Measurements from ENCODE around the gene SPIRE2.
"Not testable (repeated sequence)": the region's sequence is repeated elsewhere in the genome, so short reads cannot be mapped to it uniquely, and the experiment has no call there.

SPIRE2 gene

DNA sequence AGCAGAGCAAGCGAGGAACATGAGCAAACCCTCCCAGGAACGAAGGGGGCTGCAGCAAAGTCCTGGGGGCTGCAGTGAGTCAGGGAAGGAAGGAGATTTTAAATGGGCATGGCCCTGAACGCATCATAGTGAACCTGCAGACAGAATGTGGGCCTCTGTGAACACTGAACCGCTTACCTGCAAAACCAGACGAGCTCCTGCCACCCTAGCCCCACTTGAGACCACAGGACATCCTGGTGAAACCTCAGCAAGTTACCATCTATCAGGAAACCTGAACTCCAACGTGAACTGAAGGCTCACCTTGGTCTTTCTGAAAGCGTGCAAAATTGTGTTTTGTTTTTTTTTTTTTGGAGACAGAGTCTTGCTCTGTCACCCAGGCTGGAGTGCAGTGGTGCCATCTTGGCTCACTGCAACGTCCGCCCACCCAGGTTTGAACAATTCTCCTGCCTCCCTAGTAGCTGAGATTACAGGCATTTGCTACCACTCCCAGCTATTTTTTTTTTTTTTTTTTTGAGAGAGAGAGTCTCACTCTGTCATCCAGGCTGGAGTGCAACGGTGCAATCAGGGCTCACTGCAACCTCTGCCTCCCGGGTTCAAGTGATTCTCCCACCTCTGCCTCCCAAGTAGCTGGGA lies 42.6 kb upstream of the SPIRE2 start:
- TF ChIP-seq, protein P1, sequence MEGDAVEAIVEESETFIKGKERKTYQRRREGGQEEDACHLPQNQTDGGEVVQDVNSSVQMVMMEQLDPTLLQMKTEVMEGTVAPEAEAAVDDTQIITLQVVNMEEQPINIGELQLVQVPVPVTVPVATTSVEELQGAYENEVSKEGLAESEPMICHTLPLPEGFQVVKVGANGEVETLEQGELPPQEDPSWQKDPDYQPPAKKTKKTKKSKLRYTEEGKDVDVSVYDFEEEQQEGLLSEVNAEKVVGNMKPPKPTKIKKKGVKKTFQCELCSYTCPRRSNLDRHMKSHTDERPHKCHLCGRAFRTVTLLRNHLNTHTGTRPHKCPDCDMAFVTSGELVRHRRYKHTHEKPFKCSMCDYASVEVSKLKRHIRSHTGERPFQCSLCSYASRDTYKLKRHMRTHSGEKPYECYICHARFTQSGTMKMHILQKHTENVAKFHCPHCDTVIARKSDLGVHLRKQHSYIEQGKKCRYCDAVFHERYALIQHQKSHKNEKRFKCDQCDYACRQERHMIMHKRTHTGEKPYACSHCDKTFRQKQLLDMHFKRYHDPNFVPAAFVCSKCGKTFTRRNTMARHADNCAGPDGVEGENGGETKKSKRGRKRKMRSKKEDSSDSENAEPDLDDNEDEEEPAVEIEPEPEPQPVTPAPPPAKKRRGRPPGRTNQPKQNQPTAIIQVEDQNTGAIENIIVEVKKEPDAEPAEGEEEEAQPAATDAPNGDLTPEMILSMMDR (IDR thresholded peaks at IDR 0.05; ENCODE audit: low read depth, low read length, missing control alignments), result no peak
- no peak for DNase-seq (ENCODE audit: low read depth)
- H3K4me3 ChIP-seq (ENCODE audit: low read depth, low read length), result no peak overlapping the region

DNA sequence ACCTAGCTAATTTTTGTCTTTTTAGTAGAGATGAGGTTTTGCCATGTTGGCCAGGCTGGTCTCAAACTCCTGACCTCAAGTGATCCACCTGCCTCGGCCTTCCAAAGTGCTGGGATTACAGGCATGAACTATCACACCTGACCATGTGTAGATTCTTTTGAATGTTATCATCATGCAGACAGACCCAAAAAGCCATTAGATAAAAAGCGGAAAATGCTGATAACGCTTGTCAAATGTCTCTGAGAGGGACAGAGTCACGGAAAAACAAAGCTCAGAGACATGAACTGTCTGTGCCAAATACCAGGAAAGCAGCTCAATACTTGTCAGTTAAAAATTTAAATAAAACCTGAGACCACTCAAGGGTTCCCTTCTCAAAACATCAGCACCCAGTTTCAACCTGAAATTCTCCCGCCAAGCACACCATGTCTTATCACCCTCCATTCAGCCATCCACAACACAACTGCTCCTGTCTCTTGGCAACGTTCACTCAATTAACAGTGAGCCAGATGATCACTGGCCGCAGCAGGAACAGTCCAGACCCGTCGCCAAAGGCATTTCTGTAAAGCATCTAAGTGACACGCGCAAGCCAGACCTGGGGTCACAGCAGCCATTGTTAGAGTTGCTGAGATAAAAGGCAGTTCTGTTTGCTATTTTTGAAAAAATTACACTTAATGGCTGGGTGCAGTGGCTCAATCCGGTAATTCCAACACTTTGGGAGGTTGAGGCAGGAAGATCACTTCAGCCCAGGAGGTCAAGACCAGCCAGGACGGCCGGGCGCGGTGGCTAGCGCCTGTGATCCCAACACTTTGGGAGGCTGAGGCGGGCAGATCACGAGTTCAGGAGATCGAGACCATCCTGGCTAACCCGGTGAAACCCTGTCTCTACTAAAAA lies 41.6 kb upstream of the SPIRE2 start:
- TF ChIP-seq, protein P1 (IDR thresholded peaks at IDR 0.05; ENCODE audit: low read depth, low read length, missing control alignments), result no peak
- no peak overlapping the region for H3K4me3 ChIP-seq (ENCODE audit: low read depth, low read length)
- no peak for DNase-seq (ENCODE audit: low read depth)

DNA sequence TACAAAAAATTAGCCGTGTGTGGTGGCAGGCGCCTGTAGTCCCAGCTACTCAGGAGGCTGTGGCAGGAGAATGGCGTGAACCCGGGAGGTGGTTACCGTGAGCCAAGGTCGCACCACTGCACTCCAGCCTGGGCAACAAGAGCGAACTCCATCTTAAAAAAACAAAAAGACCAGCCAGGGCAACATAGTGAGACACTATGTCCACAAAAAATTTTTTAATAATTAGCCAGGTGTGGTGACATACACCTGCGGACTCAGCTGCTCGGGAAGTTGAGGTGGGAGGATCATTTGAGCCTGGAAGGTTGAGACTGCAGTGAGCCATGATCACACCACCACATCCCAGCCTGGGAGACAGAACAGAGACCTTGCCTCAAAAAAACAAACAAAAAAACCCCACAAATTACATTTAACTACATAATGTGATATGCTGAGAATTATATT lies 40.9 kb upstream of the SPIRE2 start:
- DNase-seq (ENCODE audit: low read depth), result no peak
- TF ChIP-seq, protein P1 (IDR thresholded peaks at IDR 0.05; ENCODE audit: low read depth, low read length, missing control alignments), result no peak
- no peak overlapping the region for H3K4me3 ChIP-seq (ENCODE audit: low read depth, low read length)

DNA sequence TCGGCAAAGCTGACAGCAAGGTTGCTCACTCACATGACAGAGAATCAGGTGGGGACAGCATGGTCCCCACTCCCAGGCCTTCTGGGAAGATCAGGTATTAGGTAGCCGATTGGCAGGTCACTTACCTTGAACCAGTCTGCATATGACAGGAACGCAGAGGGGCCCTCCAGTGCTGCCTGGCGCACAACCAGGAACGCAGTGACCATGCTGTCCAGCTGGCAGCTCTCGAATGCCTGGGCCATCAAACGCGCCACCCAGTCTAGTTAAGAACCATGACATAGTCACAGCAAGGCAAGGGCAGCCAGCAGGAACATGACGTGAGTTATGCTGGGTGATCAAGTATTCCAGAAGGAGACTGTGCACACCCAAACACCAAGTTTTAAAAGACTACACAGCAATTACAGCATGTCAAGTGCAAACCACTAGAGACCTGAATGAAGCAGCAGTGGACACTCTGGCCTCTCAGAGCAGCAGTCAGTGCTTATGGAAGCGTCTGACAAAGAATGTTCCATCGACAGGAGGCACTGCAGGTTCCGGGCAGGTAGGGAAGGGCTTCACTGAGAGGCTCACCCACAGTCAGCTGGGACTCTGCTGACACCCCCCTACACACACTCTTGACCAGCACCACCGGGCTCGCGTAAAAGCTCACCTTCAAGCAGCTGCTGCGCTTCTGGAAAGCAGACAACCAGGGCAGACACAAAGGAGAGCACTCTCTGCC lies 36.8 kb upstream of the SPIRE2 start:
- TF ChIP-seq, protein P1 (IDR thresholded peaks at IDR 0.05; ENCODE audit: low read depth, low read length, missing control alignments), result no peak
- no peak for DNase-seq (ENCODE audit: low read depth)
- no peak overlapping the region for H3K4me3 ChIP-seq (ENCODE audit: low read depth, low read length)

DNA sequence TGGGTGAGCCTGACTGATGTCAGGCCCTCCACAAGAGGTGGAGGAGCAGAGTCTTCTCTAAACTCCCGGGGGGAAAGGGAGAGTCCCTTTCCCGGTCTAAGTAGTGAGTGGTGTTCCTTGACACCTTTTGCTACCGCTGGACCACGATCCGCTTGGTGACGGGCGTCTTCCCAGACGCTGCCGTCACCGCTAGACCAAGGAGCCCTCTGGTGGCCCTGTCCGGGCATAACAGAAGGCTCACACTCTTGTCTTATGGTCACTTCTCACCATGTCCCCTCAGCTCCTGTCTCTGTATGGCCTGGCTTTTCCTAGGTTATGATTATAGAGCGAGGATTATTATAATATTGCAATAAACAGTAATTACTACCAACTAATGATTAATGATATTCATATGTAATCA lies 35.2 kb upstream of the SPIRE2 start:
- not testable (repeated sequence) for H3K4me3 ChIP-seq (ENCODE audit: low read depth, low read length); DNase-seq (ENCODE audit: low read depth)
- TF ChIP-seq, protein P1 (IDR thresholded peaks at IDR 0.05; ENCODE audit: low read depth, low read length, missing control alignments), result peak; percentile 61

DNA sequence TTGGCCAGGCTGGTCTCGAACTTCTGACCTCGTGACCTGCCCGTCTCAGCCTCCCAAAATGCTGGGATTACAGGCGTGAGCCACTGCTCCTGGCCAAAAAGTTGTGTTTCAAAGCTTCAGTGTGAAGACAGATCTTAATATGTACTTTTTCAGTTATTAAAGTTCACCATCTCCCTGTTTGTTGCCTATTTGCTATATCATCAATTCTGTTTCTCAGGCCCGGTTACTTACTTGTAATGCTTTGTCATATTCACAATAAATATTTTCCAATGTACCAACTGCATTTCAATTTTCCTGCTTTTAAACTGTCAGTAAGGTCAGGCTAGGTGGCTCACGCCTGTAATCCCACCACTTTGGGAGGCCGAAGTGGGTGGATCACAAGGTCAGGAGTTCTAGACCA lies 34.3 kb upstream of the SPIRE2 start:
- H3K4me3 ChIP-seq (ENCODE audit: low read depth, low read length), result no peak overlapping the region
- TF ChIP-seq, protein P1 (IDR thresholded peaks at IDR 0.05; ENCODE audit: low read depth, low read length, missing control alignments), result no peak
- DNase-seq (ENCODE audit: low read depth), result no peak
